ENCODE data around the gene UBE2E1.
"Not testable (repeated sequence)": the region's sequence is repeated elsewhere in the genome, so short reads cannot be mapped to it uniquely, and the experiment has no call there.

UBE2E1 gene

DNA sequence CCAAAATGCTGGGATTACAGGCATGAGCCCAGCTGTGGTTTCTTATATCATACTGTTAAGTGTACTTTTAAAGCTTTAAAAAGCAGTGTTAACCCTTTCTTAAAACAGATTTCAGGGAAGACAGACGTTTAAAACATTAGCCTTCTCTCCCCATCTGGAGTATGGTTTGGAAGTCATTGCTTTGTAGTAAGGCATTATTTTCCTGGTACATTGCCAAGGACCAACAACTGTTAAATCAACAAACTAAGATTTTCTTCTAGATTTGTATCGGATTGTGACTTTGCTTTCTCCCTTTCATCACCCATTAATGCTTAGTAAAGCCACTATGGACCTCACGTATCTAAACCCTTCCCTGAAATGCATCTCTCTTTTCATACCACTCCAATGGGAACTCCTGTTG is 50.5 kb downstream of the UBE2E1 start:
- DNase-seq (ENCODE audit: low spot score), result no peak

DNA sequence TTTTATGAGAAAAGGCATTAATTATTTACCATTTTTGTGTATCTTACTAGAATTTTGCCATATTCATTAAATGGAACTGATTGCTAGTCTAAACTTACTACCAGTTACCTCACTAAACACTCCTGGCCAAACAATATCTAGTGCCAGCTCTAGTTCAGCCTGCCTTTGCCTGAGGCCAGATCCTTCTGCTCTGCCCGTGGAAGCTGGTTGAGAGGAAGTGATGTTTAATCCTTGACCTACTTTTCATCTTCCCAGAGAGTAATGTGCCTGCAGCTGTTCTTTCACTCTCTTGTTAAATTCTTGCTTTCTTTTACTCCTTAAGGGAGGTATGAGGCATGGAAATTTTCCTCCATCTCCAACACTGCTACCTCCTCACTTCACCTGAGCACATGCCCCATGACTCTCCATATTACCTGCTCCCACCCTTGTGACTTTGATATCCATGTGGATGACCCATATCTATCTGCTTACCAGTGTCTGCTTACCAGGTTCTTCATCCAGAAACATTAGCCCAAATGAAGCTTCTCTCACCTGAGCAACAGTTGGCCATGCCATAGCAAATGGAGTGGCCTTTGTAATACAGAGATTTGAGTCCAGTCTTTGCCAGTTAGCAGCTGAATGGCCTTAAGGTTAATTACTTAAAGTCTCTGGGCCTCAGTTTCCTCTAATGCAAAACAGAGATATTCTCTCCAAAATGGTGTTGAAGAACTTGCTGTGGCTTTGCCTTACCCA is 53.4 kb downstream of the UBE2E1 start:
- DNase-seq (ENCODE audit: low spot score), result no peak

DNA sequence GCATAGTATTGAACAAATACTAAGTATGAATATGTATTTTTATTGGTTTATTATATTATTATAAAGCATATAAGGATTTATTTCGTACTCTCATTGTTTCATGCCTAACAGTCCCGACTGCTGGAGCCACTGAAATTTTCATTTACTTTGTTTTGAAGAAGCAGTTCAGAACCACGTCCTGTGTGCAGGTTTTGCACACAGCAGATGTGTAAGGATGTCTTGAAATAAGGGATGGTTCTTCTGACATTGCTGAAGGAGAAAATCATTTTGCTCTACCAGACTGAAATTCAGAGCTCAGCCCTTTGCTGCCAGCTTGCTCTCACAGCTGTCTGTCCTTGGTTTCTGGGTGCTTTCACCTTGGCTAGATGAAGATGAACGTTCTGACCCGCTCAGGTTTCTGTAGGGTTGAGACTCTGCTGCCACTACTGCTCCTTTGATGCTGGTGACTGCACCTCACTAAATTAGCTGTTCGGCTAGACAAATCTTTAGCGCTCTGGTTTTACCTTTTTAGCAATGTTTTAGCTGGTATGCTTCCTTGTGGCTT is 54.2 kb downstream of the UBE2E1 start:
- no peak for DNase-seq (ENCODE audit: low spot score)

DNA sequence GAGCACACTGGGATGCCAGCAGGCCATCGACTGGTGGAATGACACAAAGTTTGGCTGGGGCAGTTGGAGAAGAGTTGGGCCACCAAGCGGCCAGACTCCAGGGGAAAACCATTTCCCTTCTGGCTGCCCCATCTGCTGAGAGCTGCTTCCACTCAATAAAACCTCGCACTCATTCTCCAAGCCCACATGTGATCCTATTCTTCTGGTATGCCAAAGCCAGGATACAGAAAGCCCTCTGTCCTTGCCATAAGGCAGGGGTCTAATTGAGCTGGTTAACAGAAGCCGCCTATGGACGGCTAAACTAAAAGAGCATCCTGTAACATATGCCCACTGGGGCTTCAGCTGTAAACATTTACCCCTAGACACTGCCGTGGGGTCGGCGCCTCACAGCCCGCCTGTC is 55.9 kb downstream of the UBE2E1 start:
- no peak for DNase-seq (ENCODE audit: low spot score)

DNA sequence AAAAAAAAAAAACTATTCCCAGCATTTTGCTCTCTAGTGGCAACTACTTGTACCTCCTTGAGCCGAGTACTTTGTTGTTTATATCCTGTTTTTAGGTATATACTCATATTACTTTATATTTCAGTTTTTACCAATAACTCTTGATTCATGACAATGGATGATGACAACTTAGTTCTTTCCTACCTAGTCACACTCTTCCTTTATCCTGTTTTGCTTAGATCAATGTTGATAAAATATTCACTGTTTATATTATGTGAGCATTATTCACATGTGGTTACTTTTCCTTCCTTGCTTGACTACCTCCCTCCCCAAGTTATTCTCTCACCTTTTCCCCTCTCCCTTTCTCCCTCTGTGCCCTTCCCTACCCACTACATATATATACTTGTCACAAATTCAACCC is 57.3 kb downstream of the UBE2E1 start:
- DNase-seq (ENCODE audit: low spot score), result no peak

DNA sequence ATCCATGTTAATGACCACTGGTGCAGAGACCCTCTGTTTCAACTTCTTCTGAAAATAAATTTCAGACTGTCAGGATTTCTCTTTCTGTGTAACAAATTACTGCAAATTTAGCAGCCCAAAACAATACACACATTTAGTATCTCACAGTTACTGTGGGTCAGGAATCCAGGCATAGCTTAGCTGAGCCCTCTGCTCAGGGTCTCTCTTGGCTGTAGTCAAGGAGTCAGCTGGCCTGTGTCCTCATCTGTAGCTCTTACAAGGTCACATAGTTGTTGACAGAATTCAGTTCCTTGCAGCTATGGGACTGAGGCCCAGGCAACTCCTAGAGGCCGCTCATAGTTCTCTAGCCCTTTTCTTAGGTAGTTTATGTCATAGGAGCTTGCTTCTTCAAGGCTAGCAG is 59.2 kb downstream of the UBE2E1 start:
- DNase-seq (ENCODE audit: low spot score), result no peak

DNA sequence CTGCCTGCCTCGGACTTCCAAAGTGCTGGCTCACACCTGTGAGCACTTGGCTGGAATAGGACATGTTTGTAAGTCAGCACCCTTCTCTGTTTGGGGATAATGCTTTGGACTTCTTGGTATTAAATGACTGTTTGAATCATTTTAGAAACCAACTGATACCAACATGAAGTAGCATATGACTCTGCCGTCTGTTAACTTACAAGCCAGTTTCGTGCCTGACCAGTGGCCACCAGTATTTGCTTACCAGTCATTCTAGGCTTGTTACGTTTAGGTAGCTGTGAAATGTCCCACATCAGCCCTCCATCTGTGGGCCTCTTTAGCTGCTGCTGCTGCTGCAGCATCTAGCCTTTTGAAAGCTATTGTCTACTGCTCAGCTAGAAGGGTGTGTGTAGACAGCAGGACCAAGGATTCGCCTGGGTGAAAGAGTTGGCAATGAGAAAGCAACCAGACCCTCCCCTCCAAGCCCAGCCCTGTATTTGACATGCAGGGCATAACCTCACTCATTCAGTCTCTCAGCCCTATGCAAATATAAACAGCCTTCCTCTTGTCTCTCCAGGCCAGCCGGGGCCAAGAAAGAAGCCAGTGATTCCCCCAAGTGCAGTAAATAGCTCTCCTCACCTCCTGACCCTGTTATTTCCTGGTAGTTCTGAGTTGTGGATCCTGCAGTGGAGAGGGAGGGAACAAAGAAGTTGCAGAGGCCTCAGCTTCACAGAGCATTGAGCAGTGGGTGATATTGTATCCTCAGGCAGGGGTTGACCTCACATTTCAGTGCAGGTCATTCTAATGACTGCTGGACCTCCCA is 60.0 kb downstream of the UBE2E1 start:
- DNase-seq (ENCODE audit: low spot score), result no peak

DNA sequence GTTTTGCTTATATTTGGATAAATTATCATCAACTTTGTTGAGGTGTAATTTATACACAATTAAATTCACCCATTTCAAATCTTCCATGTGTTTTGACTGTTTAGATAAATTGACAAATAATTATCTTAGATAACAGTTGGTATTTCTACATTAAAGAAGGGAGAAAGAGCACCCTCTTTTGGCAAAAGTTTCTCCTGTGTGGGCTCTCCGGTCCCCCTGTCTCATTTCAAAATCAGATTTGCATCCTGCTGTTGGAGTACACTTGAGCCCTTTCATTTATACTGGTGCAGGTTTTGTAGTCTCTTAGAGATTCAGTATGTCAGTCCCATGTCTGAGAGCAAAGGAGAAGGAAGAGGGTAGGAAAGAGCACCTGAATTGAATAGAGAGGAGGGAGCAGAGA is 61.6 kb downstream of the UBE2E1 start:
- DNase-seq (ENCODE audit: low spot score), result no peak

DNA sequence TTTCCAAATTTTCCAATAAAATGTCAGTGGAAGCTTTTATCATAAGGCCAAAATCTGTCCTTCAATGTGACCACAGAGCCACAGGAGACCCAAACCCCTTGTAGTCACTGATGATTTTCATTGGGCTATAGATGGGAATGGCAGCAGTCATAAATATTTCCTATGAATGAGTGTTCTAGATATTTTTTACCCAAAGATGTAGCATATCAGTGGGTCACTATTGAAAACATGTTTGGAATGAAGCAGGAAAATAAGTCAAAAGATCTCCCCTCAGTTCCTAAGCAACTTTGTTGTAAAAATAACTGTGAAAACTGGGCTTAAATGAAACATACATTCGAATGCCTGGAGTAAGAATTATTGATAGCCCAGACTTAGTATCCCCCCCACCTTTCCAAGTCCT is 62.1 kb downstream of the UBE2E1 start:
- no peak for DNase-seq (ENCODE audit: low spot score)

DNA sequence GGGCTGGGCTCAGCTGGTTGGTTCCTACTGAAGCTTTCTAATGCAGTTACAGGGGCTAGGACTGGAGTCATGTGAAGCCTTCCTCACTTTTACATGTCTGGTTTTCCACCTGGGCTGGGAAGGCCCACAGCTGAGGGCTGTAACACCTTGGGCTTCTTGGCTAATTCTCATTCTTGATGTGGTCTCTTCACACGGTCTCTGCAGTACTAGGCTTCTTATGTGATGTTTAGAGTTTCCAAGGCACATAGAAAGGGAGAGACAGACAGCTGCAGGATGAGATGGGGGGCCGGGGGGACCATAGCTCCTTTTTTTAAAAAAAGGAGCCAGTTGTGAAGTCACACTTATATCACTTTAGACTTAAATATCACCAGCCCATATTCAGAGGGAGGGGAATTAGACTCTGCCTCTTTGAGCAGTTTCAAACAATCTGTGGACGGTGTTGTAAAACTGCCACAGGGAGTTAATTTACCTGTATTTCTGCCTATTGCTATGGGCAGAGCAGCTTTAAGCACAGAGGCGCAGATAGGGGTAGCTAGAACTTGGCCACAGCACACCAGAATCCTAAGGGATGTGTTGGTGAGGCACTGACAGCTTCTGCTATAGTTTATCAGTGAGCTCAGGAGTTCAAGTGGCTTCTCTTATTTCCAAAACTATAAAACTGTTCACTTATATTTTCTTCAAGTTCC is 64.4 kb downstream of the UBE2E1 start:
- DNase-seq (ENCODE audit: low spot score), result no peak

DNA sequence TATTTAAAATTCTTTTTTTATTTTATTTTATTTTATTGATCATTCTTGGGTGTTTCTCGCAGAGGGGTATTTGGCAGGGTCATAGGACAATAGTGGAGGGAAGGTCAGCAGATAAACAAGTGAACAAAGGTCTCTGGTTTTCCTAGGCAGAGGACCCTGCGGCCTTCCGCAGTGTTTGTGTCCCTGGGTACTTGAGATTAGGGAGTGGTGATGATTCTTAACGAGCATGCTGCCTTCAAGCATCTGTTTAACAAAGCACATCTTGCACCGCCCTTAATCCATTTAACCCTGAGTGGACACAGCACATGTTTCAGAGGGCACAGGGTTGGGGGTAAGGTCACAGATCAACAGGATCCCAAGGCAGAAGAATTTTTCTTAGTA is 64.9 kb downstream of the UBE2E1 start:
- DNase-seq (ENCODE audit: low spot score), result not testable (repeated sequence)

DNA sequence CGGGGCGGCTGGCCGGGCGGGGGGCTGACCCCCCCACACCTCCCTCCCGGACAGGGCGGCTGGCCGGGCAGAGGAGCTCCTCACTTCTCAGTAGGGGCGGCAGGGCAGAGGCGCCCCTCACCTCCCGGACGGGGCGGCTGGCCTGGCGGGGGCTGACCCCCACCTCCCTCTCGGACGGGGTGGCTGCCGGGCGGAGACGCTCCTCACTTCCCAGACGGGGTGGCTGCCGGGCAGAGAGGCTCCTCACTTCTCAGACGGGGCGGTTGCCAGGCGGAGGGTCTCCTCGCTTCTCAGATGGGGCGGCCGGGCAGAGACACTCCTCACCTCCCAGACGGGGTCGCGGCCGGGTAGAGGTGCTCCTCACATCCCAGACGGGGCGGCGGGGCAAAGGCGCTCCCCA is 65.6 kb downstream of the UBE2E1 start:
- DNase-seq (ENCODE audit: low spot score), result not testable (repeated sequence)

DNA sequence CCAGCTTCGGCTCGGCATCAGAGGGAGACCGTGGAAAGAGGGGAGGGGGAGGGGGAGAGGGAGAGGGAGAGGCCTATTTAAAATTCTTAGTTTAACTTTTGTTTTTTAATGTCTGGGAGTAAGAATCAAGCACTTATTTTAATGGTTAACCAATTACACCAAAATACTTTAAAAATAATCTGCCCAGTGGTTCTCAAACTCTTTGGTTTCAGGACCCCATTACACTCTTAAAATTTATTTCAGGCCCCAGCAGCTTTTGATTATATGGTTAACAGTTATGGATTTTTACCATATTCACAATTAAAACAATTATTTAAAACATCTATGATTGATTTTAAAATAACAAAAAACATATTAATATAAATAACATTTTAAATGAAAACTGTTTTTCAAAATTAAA is 66.6 kb downstream of the UBE2E1 start:
- no peak for DNase-seq (ENCODE audit: low spot score)

DNA sequence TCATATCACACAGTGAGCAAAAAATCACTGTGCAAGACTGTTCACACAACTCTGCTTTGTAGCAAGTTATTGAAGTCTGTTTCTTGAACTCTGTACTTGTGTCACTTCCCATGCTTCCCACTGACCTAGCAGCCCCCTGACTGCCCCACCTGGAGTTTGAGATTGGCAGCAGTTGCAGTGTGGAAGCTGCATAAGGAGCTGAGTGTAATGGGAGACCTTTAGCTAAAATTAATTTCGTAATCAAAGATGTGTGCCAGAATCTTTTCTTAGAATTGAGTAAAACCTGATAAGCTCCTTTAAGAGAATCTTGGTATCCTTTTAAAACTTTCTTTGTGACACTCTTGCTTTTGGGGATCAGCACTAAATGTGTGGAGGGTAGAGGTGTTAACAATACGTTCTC is 68.2 kb downstream of the UBE2E1 start:
- DNase-seq (ENCODE audit: low spot score), result no peak

DNA sequence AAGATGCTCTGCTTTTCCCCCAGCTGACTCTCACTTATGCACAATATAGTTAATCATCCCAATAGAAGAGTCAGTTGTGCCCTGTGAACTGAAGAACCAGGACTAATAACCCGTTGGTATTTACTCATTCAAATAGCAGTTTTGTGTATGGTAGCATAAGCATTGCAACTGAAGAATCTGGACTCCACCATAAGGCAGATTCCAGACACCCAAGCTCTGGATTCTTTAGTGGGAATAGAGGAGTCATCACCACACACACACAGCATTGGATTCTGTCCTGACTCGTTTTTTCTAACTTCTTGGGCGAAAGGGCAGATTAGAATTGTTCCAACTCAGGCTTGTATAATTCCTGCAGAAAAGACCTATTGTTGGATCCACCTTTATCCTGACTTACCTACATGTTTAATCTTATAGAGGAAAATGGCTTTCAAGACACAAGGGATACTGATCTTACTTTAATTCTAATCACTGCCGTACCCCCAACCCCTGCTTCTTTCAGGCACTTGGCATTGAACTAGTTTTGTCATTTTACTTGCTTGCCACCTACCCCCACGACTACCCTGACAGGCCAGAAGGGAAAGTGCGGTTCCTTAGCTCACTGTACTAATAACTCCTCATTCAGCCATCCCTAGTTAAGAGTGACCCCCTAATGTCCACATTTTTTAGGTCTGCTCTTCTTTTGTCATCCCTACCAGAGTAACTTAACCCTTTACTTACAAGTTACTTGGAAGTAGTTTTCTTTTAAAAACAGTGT is 68.8 kb downstream of the UBE2E1 start:
- DNase-seq (ENCODE audit: low spot score), result no peak

DNA sequence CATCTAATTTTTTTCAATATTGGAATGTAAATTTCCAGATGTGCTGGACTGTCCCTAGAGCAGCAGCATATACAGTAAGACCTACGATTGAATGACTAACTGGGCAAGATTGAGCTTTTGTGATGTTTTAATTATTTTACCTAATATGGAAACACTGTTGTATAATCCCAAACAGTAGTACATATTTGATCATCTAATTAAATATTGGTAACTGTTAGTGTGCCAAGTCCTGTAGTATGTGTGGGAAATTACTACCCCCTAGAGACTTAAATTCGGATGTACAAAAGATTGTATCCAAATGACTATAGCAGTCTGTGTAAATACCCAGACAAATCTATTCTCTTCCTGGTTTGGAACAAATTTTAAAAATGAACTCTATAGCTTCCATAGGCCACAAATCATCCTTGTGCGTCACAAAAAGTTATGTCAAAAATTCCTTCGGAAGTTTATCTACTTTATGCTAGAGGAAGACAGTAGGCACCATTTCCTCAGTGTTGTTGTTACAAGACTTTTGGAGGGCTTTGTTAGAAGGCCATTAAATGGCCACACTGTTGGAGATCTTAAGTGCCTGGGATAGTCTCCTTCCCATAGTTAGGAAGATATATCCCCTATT is 69.5 kb downstream of the UBE2E1 start:
- DNase-seq (ENCODE audit: low spot score), result no peak

DNA sequence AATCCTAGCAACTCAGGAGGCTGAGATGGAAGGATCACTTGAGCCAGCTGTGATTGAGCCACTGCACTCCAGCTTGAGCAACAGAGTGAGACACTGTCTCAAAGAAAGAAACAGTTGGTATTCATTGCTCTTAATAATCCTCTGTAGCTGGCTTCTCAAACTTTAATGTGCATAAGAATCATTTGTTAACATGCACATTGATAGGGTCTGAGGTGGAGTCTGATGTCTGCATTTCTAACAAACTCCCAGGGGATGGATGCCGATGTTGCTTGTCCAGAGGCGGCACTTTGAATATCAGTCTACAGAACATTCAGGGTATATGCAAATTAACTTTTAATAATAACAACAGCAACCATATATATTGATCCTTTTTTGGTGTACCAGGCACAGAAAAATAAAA is 71.2 kb downstream of the UBE2E1 start:
- no peak for DNase-seq (ENCODE audit: low spot score)

DNA sequence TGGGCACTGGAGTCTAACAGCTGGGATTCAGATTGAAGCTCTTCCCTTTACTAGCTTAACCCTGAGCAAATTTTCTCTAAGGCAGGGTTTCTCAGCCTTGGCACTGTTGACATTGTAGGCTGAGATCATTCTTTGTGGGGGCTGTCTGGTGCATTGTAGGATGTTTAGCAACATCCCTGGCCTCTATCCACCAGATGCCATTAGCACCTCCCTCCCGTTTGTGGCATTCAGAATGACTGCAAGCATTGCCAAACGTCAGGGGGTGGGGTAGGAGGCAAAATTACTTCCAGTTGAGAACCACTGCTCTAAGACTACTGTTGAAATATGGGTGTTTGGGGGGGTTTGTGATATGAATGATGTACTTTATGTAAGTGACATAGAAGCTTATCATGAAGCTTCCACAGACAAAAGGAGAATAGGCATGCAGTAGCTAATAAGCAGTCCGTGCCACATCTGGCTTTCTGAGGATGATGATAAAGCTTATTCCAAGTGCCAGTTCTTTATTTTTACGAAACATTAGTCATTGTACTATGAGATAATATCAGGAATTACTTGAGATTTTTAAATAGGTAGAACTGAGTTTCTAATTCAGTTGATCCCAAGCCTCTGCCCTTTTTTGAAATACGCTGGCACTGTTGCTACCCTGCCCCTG is 71.7 kb downstream of the UBE2E1 start:
- DNase-seq (ENCODE audit: low spot score), result no peak

DNA sequence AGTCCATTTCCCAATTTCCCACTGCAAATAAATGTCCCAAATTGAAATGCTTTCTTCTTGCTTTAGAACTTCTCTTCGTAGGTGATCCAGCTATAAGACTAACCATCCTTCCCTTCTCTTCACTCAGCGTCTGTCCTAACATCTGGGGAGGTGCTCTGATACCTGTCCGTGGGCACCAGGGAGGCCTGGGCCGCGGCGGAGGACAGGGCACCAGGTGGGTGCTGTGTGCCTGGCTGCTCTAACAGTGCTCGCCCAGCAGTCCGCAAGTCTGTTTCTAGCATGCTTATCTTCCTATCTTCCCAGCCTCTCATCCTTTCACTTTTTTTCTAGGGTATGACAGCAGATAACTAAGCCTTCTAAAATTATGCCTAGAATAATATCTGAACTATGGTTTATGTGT is 73.7 kb downstream of the UBE2E1 start:
- DNase-seq (ENCODE audit: low spot score), result no peak

DNA sequence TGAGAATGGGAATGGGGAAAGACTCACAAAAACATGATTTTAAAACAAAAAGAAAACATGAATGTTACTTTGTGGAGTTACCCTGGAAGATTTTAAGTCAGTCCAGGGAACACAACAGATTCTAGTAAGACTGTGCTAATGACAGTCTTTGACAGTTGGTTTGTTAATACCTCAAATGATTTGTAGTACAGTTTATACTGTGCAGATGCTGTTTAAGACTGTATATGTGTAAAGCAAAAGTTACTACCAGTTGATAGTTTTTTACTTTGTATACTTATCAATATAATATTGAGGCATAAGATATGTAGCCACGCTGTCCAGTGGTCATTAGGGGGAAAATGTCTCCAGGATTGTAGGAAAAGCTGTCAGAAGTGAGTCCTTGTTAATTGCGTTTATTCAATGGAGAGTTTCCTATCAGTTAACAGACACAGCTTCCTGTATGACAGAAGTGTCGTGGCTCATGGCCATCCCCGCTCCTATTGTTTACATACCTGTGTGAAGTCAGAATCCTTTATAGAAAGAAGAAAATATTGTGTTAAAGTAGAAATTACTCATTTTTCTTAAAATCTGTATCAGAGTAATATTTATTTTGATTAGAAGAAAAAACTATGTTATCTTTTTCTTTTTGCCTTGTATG is 75.1 kb downstream of the UBE2E1 start:
- peak; percentile 65 for DNase-seq (ENCODE audit: low spot score)

DNA sequence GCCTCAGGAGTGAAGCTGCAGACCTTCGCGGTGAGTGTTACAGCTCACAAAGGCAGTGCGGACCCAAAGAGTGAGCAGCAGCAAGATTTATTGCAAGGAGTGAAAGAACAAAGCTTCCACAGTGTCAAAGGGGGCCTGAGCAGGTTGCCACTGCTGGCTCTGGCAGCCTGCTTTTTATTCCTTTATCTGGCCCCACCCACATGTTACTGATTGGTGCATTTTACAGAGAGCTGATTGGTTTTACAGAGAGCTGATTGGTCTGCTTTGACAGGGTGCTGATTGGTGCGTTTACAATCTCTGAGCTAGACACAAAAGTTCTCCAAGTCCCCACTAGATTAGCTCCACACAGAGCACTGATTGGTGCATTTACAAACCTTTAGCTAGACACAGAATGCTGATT is 76.2 kb downstream of the UBE2E1 start:
- DNase-seq (ENCODE audit: low spot score), result not testable (repeated sequence)

Data from kidney capillary endothelial cell (primary cell).